ENCODE measurements around the gene NPEPL1.
"Not testable (repeated sequence)": the region's sequence is repeated elsewhere in the genome, so short reads cannot be mapped to it uniquely, and the experiment has no call there.

The NPEPL1 gene

GRCh38 chr20:58692579-58693225, at the start of gene NPEPL1:
Gene NPEPL1 (plus strand): TSS chr20:58692800. CDS start chr20:58692901, 101 bp downstream.
- DNase-seq, result peak; percentile 90

GRCh38 chr20:58642896-58643295, 49.7 kb upstream of the NPEPL1 start:
- DNase-seq, result not testable (repeated sequence)

GRCh38 chr20:58645412-58645968, 47.1 kb upstream of the NPEPL1 start:
- DNase-seq, result no peak

GRCh38 chr20:58646257-58646656, 46.3 kb upstream of the NPEPL1 start:
- no peak for DNase-seq

- DNase-seq, result no peak
These were observed 45.9 kb upstream of the NPEPL1 start for GRCh38 chr20:58646703-58647102.

GRCh38 chr20:58647162-58647795, 45.3 kb upstream of the NPEPL1 start:
- DNase-seq, result no peak

- DNase-seq, result no peak
These were observed 44.7 kb upstream of the NPEPL1 start for GRCh38 chr20:58647796-58648501.

- DNase-seq, result not testable (repeated sequence)
These were observed 44.1 kb upstream of the NPEPL1 start for GRCh38 chr20:58648502-58648825.

- DNase-seq, result peak; percentile 24
These were observed 43.1 kb upstream of the NPEPL1 start for GRCh38 chr20:58649288-58650180.

GRCh38 chr20:58650181-58650775, 42.3 kb upstream of the NPEPL1 start:
- DNase-seq, result peak; percentile 30

GRCh38 chr20:58650776-58651558, 41.6 kb upstream of the NPEPL1 start, which contains the start of gene STX16:
Gene STX16 (plus strand): TSS chr20:58651283. CDS start chr20:58652007, 724 bp downstream.
- peak; percentile 96 for DNase-seq

- no peak for DNase-seq
These were observed 41.0 kb upstream of the NPEPL1 start for GRCh38 chr20:58651559-58651945.

- DNase-seq, result peak; percentile 94
These were observed 40.5 kb upstream of the NPEPL1 start for GRCh38 chr20:58651946-58652605.

- peak; percentile 23 for DNase-seq
These were observed 39.9 kb upstream of the NPEPL1 start for GRCh38 chr20:58652606-58653294.

- DNase-seq, result no peak
These were observed 38.3 kb upstream of the NPEPL1 start for GRCh38 chr20:58654337-58654736.

GRCh38 chr20:58655328-58656107, 37.1 kb upstream of the NPEPL1 start:
- DNase-seq, result no peak

GRCh38 chr20:58656831-58657230, 35.8 kb upstream of the NPEPL1 start:
- no peak for DNase-seq

- no peak for DNase-seq
These were observed 35.3 kb upstream of the NPEPL1 start for GRCh38 chr20:58657262-58657661.

- no peak for DNase-seq
These were observed 34.6 kb upstream of the NPEPL1 start for GRCh38 chr20:58657986-58658385.

Measured in suppressor macrophage treated with lipopolysaccharide for 4 hours (primary cell).